ENCODE results near the gene CLEC2A.

CLEC2A gene

GRCh38 chr12:9868951-9869306, 63.2 kb downstream of the CLEC2A start:
- no peaks in the 10 kb centered on the region for H3K9me3 ChIP-seq (ENCODE audit: severe bottlenecking)
- DNase-seq: no peak
- TF ChIP-seq CTCF (IDR thresholded peaks at IDR 0.05; ENCODE audit: low read depth, low read length): no peak
- no peaks in the 10 kb centered on the region for H3K27me3 ChIP-seq (ENCODE audit: insufficient read depth, low read depth, severe bottlenecking)
- H3K27ac ChIP-seq: no peak overlapping the region
- H3K4me3 ChIP-seq (ENCODE audit: low read depth, low read length): no peak overlapping the region
- H3K36me3 ChIP-seq: no peaks in the 10 kb centered on the region

GRCh38 chr12:9868311-9868801, 63.8 kb downstream of the CLEC2A start:
- Histone ChIP-seq H3K36me3 (no peaks in the 10 kb centered on the region), H3K27ac (no peak overlapping the region)

GRCh38 chr12:9867531-9867930, 64.6 kb downstream of the CLEC2A start:
- no peak overlapping the region for H3K27ac ChIP-seq
- no peak for DNase-seq
- no peaks in the 10 kb centered on the region for H3K27me3 ChIP-seq (ENCODE audit: insufficient read depth, low read depth, severe bottlenecking)
- H3K36me3 ChIP-seq: no peaks in the 10 kb centered on the region
- no peaks in the 10 kb centered on the region for H3K9me3 ChIP-seq (ENCODE audit: severe bottlenecking)
- H3K4me3 ChIP-seq (ENCODE audit: low read depth, low read length): no peak overlapping the region
- TF ChIP-seq CTCF (IDR thresholded peaks at IDR 0.05; ENCODE audit: low read depth, low read length): no peak

More at GRCh38 chr12:9868311-9868801, 63.8 kb downstream of the CLEC2A start:
- no peak for DNase-seq
- Histone ChIP-seq H3K4me3 (ENCODE audit: low read depth, low read length) (no peak overlapping the region), H3K27me3 (ENCODE audit: insufficient read depth, low read depth, severe bottlenecking) (no peaks in the 10 kb centered on the region), H3K9me3 (ENCODE audit: severe bottlenecking) (no peaks in the 10 kb centered on the region)
- TF ChIP-seq CTCF (IDR thresholded peaks at IDR 0.05; ENCODE audit: low read depth, low read length): no peak

GRCh38 chr12:9866860-9867269, 65.3 kb downstream of the CLEC2A start:
- DNase-seq: no peak
- Histone ChIP-seq H3K36me3 (no peaks in the 10 kb centered on the region), H3K27me3 (ENCODE audit: insufficient read depth, low read depth, severe bottlenecking) (no peaks in the 10 kb centered on the region), H3K9me3 (ENCODE audit: severe bottlenecking) (no peaks in the 10 kb centered on the region), H3K4me3 (ENCODE audit: low read depth, low read length) (no peak overlapping the region), H3K27ac (no peak overlapping the region)
- no peak for TF ChIP-seq CTCF (IDR thresholded peaks at IDR 0.05; ENCODE audit: low read depth, low read length)

- TF ChIP-seq CTCF (IDR thresholded peaks at IDR 0.05; ENCODE audit: low read depth, low read length): no peak
- Histone ChIP-seq H3K9me3 (ENCODE audit: severe bottlenecking) (no peaks in the 10 kb centered on the region), H3K27ac (no peak overlapping the region), H3K36me3 (no peaks in the 10 kb centered on the region), H3K4me3 (ENCODE audit: low read depth, low read length) (no peak overlapping the region), H3K27me3 (ENCODE audit: insufficient read depth, low read depth, severe bottlenecking) (no peaks in the 10 kb centered on the region)
- DNase-seq: no peak
Measured at GRCh38 chr12:9864913-9865675, 67.1 kb downstream of the CLEC2A start.

All from WERI-Rb-1 (cell line).